Subcutaneous adipose tissue (tissue), 4 donors: ENCODE data around the gene TSPOAP1. TPM values are rescaled to one million over a fixed set of nuclear protein-coding genes. Genes with fewer than 3 reads are reported as not detected.

Source experiments
- CTCF ChIP-seq: fragments of 450-650 bp; IDR thresholded peaks from one replicate; pipeline ENCODE4 v1.5.1; 2016; ENCODE audit warnings: low read depth, mild to moderate bottlenecking, control low read depth, antibody characterized with exemption, moderate library complexity
- total RNA-seq, 4 donors: library from RNA; depleted of rRNA; stranded (reverse); fragments of >200 nt; gene quantifications; one replicate each; pipeline ENCODE4 v1.1.0, GENCODE V29; 2016

The TSPOAP1 gene
- total RNA-seq, 4 donors from 2014 or later = 0.65 to 4.3 (median 1.1) TPM

GRCh38 chr17:58332778-58333735 lies 4.5 kb upstream of the TSPOAP1 start:
- no peak for TF ChIP-seq CTCF

- TF ChIP-seq CTCF = no peak
Observed at GRCh38 chr17:58331815-58332777, 3.5 kb upstream of the TSPOAP1 start.

GRCh38 chr17:58330997-58331814 lies 2.6 kb upstream of the TSPOAP1 start:
- no peak for TF ChIP-seq CTCF

GRCh38 chr17:58330538-58330996 lies 2.0 kb upstream of the TSPOAP1 start:
- no peak for TF ChIP-seq CTCF

- TF ChIP-seq CTCF = no peak
Observed at GRCh38 chr17:58329810-58330537, 1.4 kb upstream of the TSPOAP1 start.

GRCh38 chr17:58329035-58329809 lies 627 bp upstream of the TSPOAP1 start:
- no peak for TF ChIP-seq CTCF
